Lower leg skin (tissue), 3 donors: ENCODE data around the gene ATP2A2.

ENCODE experiments used
- POLR2A ChIP-seq, 2 donors: fragments of 450-650 bp; IDR thresholded peaks; one replicate each; pipeline ENCODE4 v1.6.1; 2016 to 2017; ENCODE audit warnings: antibody characterized with exemption in 2 of 2, mild to moderate bottlenecking in 1 of 2, moderate library complexity in 1 of 2
- TF ChIP-seq, protein P1 (sequence below), 3 donors: fragments of 450-650 bp; IDR thresholded peaks; one replicate each; pipeline ENCODE4 v1.5.1; 2016; ENCODE audit warnings: antibody characterized with exemption in 3 of 3, mild to moderate bottlenecking in 3 of 3, moderate library complexity in 2 of 3

DNA sequence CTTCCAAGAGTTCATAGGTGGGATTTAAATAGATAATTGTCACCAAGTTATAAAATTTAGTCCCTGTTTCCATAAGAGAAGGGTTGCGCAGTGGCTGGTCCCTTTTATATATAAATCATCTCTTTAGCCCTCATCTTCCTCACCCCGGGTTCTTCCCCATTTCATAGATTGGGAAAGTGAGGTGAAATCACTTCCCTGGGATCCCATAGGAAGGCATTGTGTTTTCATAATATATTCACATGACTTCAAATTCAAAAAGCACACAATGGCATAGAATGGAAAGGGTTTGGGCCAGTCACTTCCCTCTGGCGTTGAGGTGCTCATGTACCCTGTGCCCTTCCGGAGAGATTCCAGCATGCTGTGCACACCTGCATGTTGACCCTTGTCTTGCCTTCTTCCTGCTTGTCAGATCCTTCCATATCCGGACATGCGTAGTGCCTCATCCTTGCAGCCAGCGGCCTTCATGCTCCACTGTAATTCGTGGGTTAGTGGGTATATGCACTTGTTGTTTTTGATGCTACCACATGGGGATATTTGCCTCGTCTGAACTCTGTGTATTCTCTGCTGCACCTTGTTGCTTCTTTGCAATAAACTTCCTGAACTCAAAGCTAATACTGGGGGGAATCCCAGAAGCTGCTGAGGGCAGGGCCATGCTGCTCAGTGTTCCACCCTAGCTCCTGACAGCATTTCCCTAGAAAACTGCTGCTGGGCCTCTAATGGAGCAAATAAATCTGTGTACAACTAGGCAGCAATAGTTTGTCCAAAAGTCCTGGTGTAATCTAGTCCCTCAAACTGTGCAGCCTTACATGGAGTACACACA, 62.9 kb downstream of the ATP2A2 start:
- TF ChIP-seq, protein P1, sequence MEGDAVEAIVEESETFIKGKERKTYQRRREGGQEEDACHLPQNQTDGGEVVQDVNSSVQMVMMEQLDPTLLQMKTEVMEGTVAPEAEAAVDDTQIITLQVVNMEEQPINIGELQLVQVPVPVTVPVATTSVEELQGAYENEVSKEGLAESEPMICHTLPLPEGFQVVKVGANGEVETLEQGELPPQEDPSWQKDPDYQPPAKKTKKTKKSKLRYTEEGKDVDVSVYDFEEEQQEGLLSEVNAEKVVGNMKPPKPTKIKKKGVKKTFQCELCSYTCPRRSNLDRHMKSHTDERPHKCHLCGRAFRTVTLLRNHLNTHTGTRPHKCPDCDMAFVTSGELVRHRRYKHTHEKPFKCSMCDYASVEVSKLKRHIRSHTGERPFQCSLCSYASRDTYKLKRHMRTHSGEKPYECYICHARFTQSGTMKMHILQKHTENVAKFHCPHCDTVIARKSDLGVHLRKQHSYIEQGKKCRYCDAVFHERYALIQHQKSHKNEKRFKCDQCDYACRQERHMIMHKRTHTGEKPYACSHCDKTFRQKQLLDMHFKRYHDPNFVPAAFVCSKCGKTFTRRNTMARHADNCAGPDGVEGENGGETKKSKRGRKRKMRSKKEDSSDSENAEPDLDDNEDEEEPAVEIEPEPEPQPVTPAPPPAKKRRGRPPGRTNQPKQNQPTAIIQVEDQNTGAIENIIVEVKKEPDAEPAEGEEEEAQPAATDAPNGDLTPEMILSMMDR (IDR thresholded peaks at IDR 0.05) = no peak
- no peak for TF ChIP-seq POLR2A (IDR thresholded peaks at IDR 0.05)
